AG10803 (cell line): Measurements from ENCODE around the gene ATG5.

Experiments
- DNase-seq: peaks from one replicate; pipeline ENCODE4 v3.0.0; 2010; ENCODE audit warnings: low read depth
- H3K4me3 ChIP-seq: 2 replicates; pipeline ENCODE4 v1.5.1; 2011; ENCODE audit warnings: mild to moderate bottlenecking, low read length, control low read depth
- CTCF ChIP-seq: conservative IDR thresholded peaks from 2 replicates; pipeline ENCODE4 v1.5.1; 2011; ENCODE audit warnings: mild to moderate bottlenecking, low read length, control low read depth, inconsistent platforms

The ATG5 gene

GRCh38 chr6:106141441-106142237 lies 183.9 kb downstream of the ATG5 start:
- TF ChIP-seq CTCF: no peak
- H3K4me3 ChIP-seq: no peak overlapping the region
- DNase-seq: no peak

GRCh38 chr6:106138151-106138550 lies 187.4 kb downstream of the ATG5 start:
- no peak for DNase-seq
- no peak overlapping the region for H3K4me3 ChIP-seq
- TF ChIP-seq CTCF: no peak

- TF ChIP-seq CTCF: no peak
- H3K4me3 ChIP-seq: no peak overlapping the region
- no peak for DNase-seq
Observed at GRCh38 chr6:106136845-106137244, 188.7 kb downstream of the ATG5 start.

- H3K4me3 ChIP-seq: no peak overlapping the region
- DNase-seq: no peak
- TF ChIP-seq CTCF: no peak
Observed at GRCh38 chr6:106135911-106136571, 189.5 kb downstream of the ATG5 start.

- peak; percentile 74 for DNase-seq
- TF ChIP-seq CTCF: no peak
- peak overlapping the region; percentile 20 for H3K4me3 ChIP-seq
Observed at GRCh38 chr6:106134906-106135634, 190.5 kb downstream of the ATG5 start.
